Keratinocyte (primary cell): Measurements from ENCODE around the gene MYO1D. TPM values are rescaled to one million over a fixed set of nuclear protein-coding genes. Genes with fewer than 3 reads are reported as not detected.

Experiments used
- DNase-seq: peaks from one replicate; pipeline ENCODE4 v3.0.0-alpha.2; 2011; ENCODE audit warnings: low read depth, missing footprints, low spot score
- FAIRE-seq: peaks from 2 replicates; lab custom pipeline; 2011; peaks lifted over from hg19 to GRCh38; lab: Jason Lieb, UNC
- H2AFZ ChIP-seq: 2 replicates; pipeline ENCODE4 v1.6.0; 2012; ENCODE audit warnings: low read length, control low read depth, inconsistent platforms; ENCODE audit not compliant: control insufficient read depth
- H3K27ac ChIP-seq: 2 replicates; pipeline ENCODE4 v1.5.1; 2011; ENCODE audit warnings: low read length; ENCODE audit not compliant: control insufficient read depth, insufficient read depth
- H3K27me3 ChIP-seq: 3 replicates; pipeline ENCODE4 v1.6.0; 2011; ENCODE audit warnings: low read length; ENCODE audit not compliant: control insufficient read depth, insufficient read depth; ENCODE audit errors: extremely low read depth
- H3K36me3 ChIP-seq, 2 experiments: 2 replicates in 1 of 2; 3 replicates in 1 of 2; pipeline ENCODE4 v1.5.1; 2011; ENCODE audit warnings: low read length in 2 of 2, mild to moderate bottlenecking in 1 of 2; ENCODE audit not compliant: control insufficient read depth in 2 of 2, insufficient read depth in 2 of 2; ENCODE audit errors: extremely low read depth in 1 of 2
- H3K4me1 ChIP-seq: 3 replicates; pipeline ENCODE4 v1.5.1; 2011; ENCODE audit warnings: low read length; ENCODE audit not compliant: control insufficient read depth, insufficient read depth; ENCODE audit errors: extremely low read depth
- H3K4me2 ChIP-seq: 3 replicates; pipeline ENCODE4 v1.6.0; 2011; ENCODE audit warnings: low read depth, low read length; ENCODE audit not compliant: control insufficient read depth, insufficient read depth; ENCODE audit errors: extremely low read depth
- H3K4me3 ChIP-seq, 3 experiments: fragments of 200-600 bp in 1 of 3; sonication (generic) in 1 of 3; 2 replicates in 2 of 3; 3 replicates in 1 of 3; pipeline ENCODE4 v1.5.1; 2011 to 2016; ENCODE audit warnings: low read length in 3 of 3, mild to moderate bottlenecking in 3 of 3, control low read depth in 2 of 3, inconsistent platforms in 1 of 3, low read depth in 1 of 3, mixed read lengths in 1 of 3, mixed run types in 1 of 3, moderate library complexity in 1 of 3; ENCODE audit not compliant: control insufficient read depth in 2 of 3, insufficient read depth in 2 of 3; ENCODE audit errors: extremely low read depth in 1 of 3
- H3K79me2 ChIP-seq: 2 replicates; pipeline ENCODE4 v1.6.0; 2012; ENCODE audit warnings: low read length; ENCODE audit not compliant: control insufficient read depth, insufficient read depth
- H3K9ac ChIP-seq: 3 replicates; pipeline ENCODE4 v1.6.0; 2011; ENCODE audit warnings: low read length; ENCODE audit not compliant: control insufficient read depth, insufficient read depth; ENCODE audit errors: extremely low read depth
- H3K9me1 ChIP-seq: 3 replicates; pipeline ENCODE4 v1.6.0; 2011; ENCODE audit warnings: low read length; ENCODE audit not compliant: control insufficient read depth, insufficient read depth; ENCODE audit errors: extremely low read depth
- H3K9me3 ChIP-seq: 2 replicates; pipeline ENCODE4 v1.5.1; 2012; ENCODE audit warnings: low read depth, low read length; ENCODE audit not compliant: control insufficient read depth
- H4K20me1 ChIP-seq: 3 replicates; pipeline ENCODE4 v1.6.0; 2011; ENCODE audit warnings: low read length; ENCODE audit not compliant: control insufficient read depth, insufficient read depth; ENCODE audit errors: extremely low read depth
- CTCF ChIP-seq, 3 experiments: IDR thresholded peaks in 1 of 3; conservative IDR thresholded peaks in 1 of 3; optimal IDR thresholded peaks in 1 of 3; 2 replicates in 2 of 3; 3 replicates in 1 of 3; pipeline versions ENCODE3 to v1.5.1; 2011; ENCODE audit warnings: low read length in 3 of 3, mild to moderate bottlenecking in 3 of 3, moderate library complexity in 2 of 3, control low read depth in 1 of 3, inconsistent platforms in 1 of 3; ENCODE audit not compliant: insufficient read depth in 2 of 3; ENCODE audit errors: extremely low read depth in 1 of 3
- EZH2 ChIP-seq: IDR thresholded peaks from one replicate; pipeline ENCODE4 v1.6.1; 2012; ENCODE audit warnings: inconsistent platforms, mild to moderate bottlenecking, low read length, moderate library complexity
- dilution Hi-C: fragments of 300-500 bp; cut with MboI; formaldehyde crosslinking; loops from one replicate; pipeline ENCODE4 v1.7.0; 2020; ENCODE audit warnings: low sequenced_read_pairs; ENCODE audit not compliant: extremely low pct_ligation_motif_present
- polyA plus RNA-seq, 5 experiments: library from polyadenylated mRNA; depleted of rRNA in 3 of 5; stranded (reverse) in 3 of 5; stranded (forward) in 1 of 5; unstranded in 1 of 5; fragments of >200 nt; gene quantifications; 1 replicate in 1 of 5; 2 replicates in 3 of 5; 3 replicates in 1 of 5; pipeline versions ENCODE4 v1.2.1 to v1.2.3, GENCODE V29; 2011 to 2012; ENCODE audit warnings: missing spikeins in 2 of 5, low read depth in 1 of 5, low replicate concordance in 1 of 5

MYO1D gene
- polyA plus RNA-seq, 1 donor (not counting 4 experiments of a cell fraction or from before 2014, with no cell fraction given): 33.7 TPM

- no peak overlapping the region for H3K9ac ChIP-seq
- H2AFZ ChIP-seq: no peak overlapping the region
- DNase-seq: no peak
- no peak for TF ChIP-seq CTCF (optimal IDR thresholded peaks at IDR 0.05 in 1 of 3, IDR thresholded peaks at IDR 0.05 in 1 of 3, conservative IDR thresholded peaks at IDR 0.05 in 1 of 3; ENCODE audit: extremely low read depth in 1 of 3, insufficient read depth in 2 of 3, low read length in 3 of 3)
- TF ChIP-seq EZH2: no peak
- FAIRE-seq: no peak
- H3K79me2 ChIP-seq: no peaks in the 10 kb centered on the region
- no peaks in the 10 kb centered on the region for H3K4me1 ChIP-seq
- no peaks in the 10 kb centered on the region for H3K9me3 ChIP-seq
- peaks cover 8 to 19% of the 10 kb centered on the region in 2 experiments for H3K36me3 ChIP-seq
- dilution Hi-C loops: no loop called here
- no peaks in the 10 kb centered on the region for H4K20me1 ChIP-seq
- H3K27me3 ChIP-seq: no peaks in the 10 kb centered on the region
- no peaks in the 10 kb centered on the region for H3K9me1 ChIP-seq
- no peak overlapping the region for H3K4me2 ChIP-seq
- no peak overlapping the region for H3K4me3 ChIP-seq
- H3K27ac ChIP-seq: no peak overlapping the region
Observed at GRCh38 chr17:32654324-32654723, 222.6 kb downstream of the MYO1D start.

- dilution Hi-C loops: no loop called here
- no peak overlapping the region for H3K27ac ChIP-seq
- no peaks in the 10 kb centered on the region for H3K9me1 ChIP-seq
- H3K36me3 ChIP-seq: peaks cover 4 to 12% of the 10 kb centered on the region in 2 experiments
- H3K4me3 ChIP-seq: no peak overlapping the region
- H3K79me2 ChIP-seq: no peaks in the 10 kb centered on the region
- no peaks in the 10 kb centered on the region for H4K20me1 ChIP-seq
- H3K9me3 ChIP-seq: no peaks in the 10 kb centered on the region
- no peak overlapping the region for H2AFZ ChIP-seq
- H3K9ac ChIP-seq: no peak overlapping the region
- no peak overlapping the region for H3K4me2 ChIP-seq
- no peak for TF ChIP-seq CTCF (optimal IDR thresholded peaks at IDR 0.05 in 1 of 3, IDR thresholded peaks at IDR 0.05 in 1 of 3, conservative IDR thresholded peaks at IDR 0.05 in 1 of 3; ENCODE audit: extremely low read depth in 1 of 3, insufficient read depth in 2 of 3, low read length in 3 of 3)
- no peak for TF ChIP-seq EZH2
- H3K27me3 ChIP-seq: no peaks in the 10 kb centered on the region
- no peak for FAIRE-seq
- DNase-seq: no peak
- H3K4me1 ChIP-seq: no peaks in the 10 kb centered on the region
Observed at GRCh38 chr17:32651084-32651483, 225.8 kb downstream of the MYO1D start.
